Esophagus muscularis mucosa (tissue), 4 donors: ENCODE measurements around the gene CYGB.

ENCODE experiments used
- CTCF ChIP-seq, 3 experiments: fragments of 200-600 bp in 2 of 3; fragments of 450-650 bp in 1 of 3; sonication (generic) in 2 of 3; IDR thresholded peaks; one replicate each; pipeline ENCODE4 v1.5.1; 2017 to 2019; ENCODE audit warnings: antibody characterized with exemption in 3 of 3, mild to moderate bottlenecking in 2 of 3, moderate library complexity in 1 of 3
- EP300 ChIP-seq: sonication (generic); formaldehyde crosslinking; IDR thresholded peaks from one replicate; pipeline ENCODE4 v1.6.1; 2017; ENCODE audit warnings: antibody characterized with exemption
- POLR2A ChIP-seq: fragments of 450-650 bp; IDR thresholded peaks from one replicate; pipeline ENCODE4 v1.6.1; 2017; ENCODE audit warnings: antibody characterized with exemption, moderate library complexity, mild to moderate bottlenecking, low read depth

GRCh38 chr17:76498876-76499251, 38.6 kb downstream of the CYGB start:
- TF ChIP-seq CTCF (IDR thresholded peaks at IDR 0.05) (no peak), POLR2A (no peak), EP300 (no peak)
